ENCODE measurements around the gene MRPL22.

MRPL22 gene

DNA sequence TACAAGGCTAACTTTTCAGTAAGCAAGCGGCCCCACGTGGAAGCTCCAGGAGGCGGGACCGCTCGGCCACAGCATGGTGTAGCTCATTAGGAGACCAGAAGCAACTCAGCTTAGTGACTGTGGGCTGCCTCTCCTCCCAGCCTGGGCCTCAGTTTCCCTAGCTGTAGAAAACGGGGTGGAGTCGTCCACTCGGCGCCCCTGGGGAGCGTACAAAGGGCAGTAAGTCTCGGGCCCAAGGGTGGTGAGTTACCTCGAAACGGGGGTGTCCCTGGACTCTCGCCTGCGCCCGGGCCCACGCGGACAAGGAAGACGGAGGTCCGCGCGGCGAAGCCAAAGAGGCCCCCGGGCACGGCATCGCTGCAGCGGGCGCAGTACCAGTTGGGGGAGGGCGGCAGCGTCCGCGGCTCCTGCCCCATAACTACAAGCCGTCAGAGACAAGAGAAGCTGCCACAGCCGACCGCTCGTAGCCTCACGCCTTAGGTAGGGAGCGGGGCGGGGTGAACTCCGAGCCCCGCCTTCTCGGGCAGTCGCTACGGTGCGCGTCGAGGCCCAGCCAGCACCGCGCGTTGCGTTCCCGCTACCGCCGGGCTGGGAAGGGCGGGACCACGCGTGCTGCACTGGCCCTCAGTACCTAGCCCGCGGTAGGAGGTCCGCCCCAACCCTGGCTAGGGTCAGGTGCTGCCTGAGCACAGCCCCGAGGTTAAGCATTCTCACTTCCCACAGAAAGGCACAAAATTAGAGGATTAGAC is 3.0 kb upstream of the MRPL22 start, which contains the start of gene GEMIN5 (continued):
- TF ChIP-seq ZNF510 (tag by site-specific recombination; IDR thresholded peaks at IDR 0.05; ENCODE audit: insufficient replicate concordance), result no peak
- TF ChIP-seq ZNF449 (tag by site-specific recombination; IDR thresholded peaks at IDR 0.05), result peak; percentile 54; the same call in 1 of the 2 replicates
- TF ChIP-seq ZBTB48 (tag by site-specific recombination; IDR thresholded peaks at IDR 0.05), result no peak; the same call in 1 of the 2 replicates
- TF ChIP-seq ZNF302 (tag by site-specific recombination; IDR thresholded peaks at IDR 0.05; ENCODE audit: low read depth), result no peak
- peak; percentile 70 for TF ChIP-seq ZBTB20 (tag by site-specific recombination; IDR thresholded peaks at IDR 0.05)
- TF ChIP-seq ZNF146 (tag by site-specific recombination; IDR thresholded peaks at IDR 0.05), result no peak
- TF ChIP-seq SP3 (tag by site-specific recombination; IDR thresholded peaks at IDR 0.05), result peak; percentile 94
- TF ChIP-seq OVOL3 (tag by site-specific recombination; IDR thresholded peaks at IDR 0.05), result peak; percentile 55; the same call in 1 of the 2 replicates
- no peak for TF ChIP-seq ZNF624 (tag by site-specific recombination; IDR thresholded peaks at IDR 0.05)
- no peak for TF ChIP-seq ZNF114 (tag by site-specific recombination; IDR thresholded peaks at IDR 0.05)
- TF ChIP-seq ZNF341 (tag by site-specific recombination; IDR thresholded peaks at IDR 0.05; ENCODE audit: low read depth), result peak; percentile 40; the same call in 1 of the 2 replicates
- peak; percentile 70; the same call in 1 of the 2 replicates for TF ChIP-seq ZFP37 (tag by site-specific recombination; IDR thresholded peaks at IDR 0.05)
- TF ChIP-seq ZNF416 (tag by site-specific recombination; IDR thresholded peaks at IDR 0.05), result no peak
- peak; percentile 74; the same call in 1 of the 2 replicates for TF ChIP-seq TRIM28 (IDR thresholded peaks at IDR 0.05; ENCODE audit: borderline replicate concordance, low read length)
- TF ChIP-seq ZNF362 (tag by site-specific recombination; IDR thresholded peaks at IDR 0.05), result no peak
- TF ChIP-seq ZNF692 (tag by site-specific recombination; IDR thresholded peaks at IDR 0.05), result peak; percentile 89
- peak; percentile 87; the same call in 1 of the 2 replicates for TF ChIP-seq ZSCAN5A (tag by site-specific recombination; IDR thresholded peaks at IDR 0.05)
- TF ChIP-seq ZNF426 (tag by site-specific recombination; IDR thresholded peaks at IDR 0.05), result no peak
- no peak for TF ChIP-seq ZNF16 (tag by site-specific recombination; IDR thresholded peaks at IDR 0.05; ENCODE audit: low read depth)
- peak; percentile 6; the same call in 1 of the 2 replicates for TF ChIP-seq ZNF423 (tag by site-specific recombination; IDR thresholded peaks at IDR 0.05)
- peak; percentile 95 for TF ChIP-seq ZSCAN30 (tag by site-specific recombination; IDR thresholded peaks at IDR 0.05)
- no peak for TF ChIP-seq ZNF521 (tag by site-specific recombination; IDR thresholded peaks at IDR 0.05)
- TF ChIP-seq ZNF704 (tag by site-specific recombination; IDR thresholded peaks at IDR 0.05), result no peak
- no peak for TF ChIP-seq ZNF311 (tag by site-specific recombination; IDR thresholded peaks at IDR 0.05; ENCODE audit: borderline replicate concordance)
- TF ChIP-seq ZNF785 (tag by site-specific recombination; IDR thresholded peaks at IDR 0.05), result peak; percentile 60; the same call in 1 of the 2 replicates
- TF ChIP-seq, protein P1, sequence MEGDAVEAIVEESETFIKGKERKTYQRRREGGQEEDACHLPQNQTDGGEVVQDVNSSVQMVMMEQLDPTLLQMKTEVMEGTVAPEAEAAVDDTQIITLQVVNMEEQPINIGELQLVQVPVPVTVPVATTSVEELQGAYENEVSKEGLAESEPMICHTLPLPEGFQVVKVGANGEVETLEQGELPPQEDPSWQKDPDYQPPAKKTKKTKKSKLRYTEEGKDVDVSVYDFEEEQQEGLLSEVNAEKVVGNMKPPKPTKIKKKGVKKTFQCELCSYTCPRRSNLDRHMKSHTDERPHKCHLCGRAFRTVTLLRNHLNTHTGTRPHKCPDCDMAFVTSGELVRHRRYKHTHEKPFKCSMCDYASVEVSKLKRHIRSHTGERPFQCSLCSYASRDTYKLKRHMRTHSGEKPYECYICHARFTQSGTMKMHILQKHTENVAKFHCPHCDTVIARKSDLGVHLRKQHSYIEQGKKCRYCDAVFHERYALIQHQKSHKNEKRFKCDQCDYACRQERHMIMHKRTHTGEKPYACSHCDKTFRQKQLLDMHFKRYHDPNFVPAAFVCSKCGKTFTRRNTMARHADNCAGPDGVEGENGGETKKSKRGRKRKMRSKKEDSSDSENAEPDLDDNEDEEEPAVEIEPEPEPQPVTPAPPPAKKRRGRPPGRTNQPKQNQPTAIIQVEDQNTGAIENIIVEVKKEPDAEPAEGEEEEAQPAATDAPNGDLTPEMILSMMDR (tag by site-specific recombination; IDR thresholded peaks at IDR 0.05), result no peak
- TF ChIP-seq HOXC10 (CRISPR knock-in tag; IDR thresholded peaks at IDR 0.05), result peak; percentile 71; the same call in 1 of the 2 replicates
- TF ChIP-seq ZNF585B (tag by site-specific recombination; IDR thresholded peaks at IDR 0.05), result no peak
- peak; percentile 56; the same call in 1 of the 2 replicates for TF ChIP-seq BCL11B (tag by site-specific recombination; IDR thresholded peaks at IDR 0.05; ENCODE audit: low read depth)
- peak; percentile 66 for TF ChIP-seq ZBTB8A (tag by site-specific recombination; IDR thresholded peaks at IDR 0.05)

Data from HEK293 (cell line).